GM19035 (cell line): ENCODE data around the gene EGLN1.
"Not testable (repeated sequence)": the region's sequence is repeated elsewhere in the genome, so short reads cannot be mapped to it uniquely, and the experiment has no call there.

Experiments
- ATAC-seq: cut with Tn5 transposase; IDR thresholded peaks from one replicate; pipeline ENCODE4 v1.9.1; 2021; ENCODE audit not compliant: unreplicated experiment

Gene EGLN1

GRCh38 chr1:231421971-231422797, at the start of gene EGLN1:
EGLN1 (minus strand) TSS chr1:231422287; CDS start chr1:231421888, 399 bp downstream.
- peak; percentile 76 for ATAC-seq

- not testable (repeated sequence) for ATAC-seq
Measured at GRCh38 chr1:231471500-231471899, 49.4 kb upstream of the EGLN1 start.

GRCh38 chr1:231471027-231471426, 48.9 kb upstream of the EGLN1 start:
- not testable (repeated sequence) for ATAC-seq

GRCh38 chr1:231467986-231468385, 45.9 kb upstream of the EGLN1 start:
- ATAC-seq: no peak

- no peak for ATAC-seq
Measured at GRCh38 chr1:231465051-231465450, 43.0 kb upstream of the EGLN1 start.

GRCh38 chr1:231463541-231463940, 41.5 kb upstream of the EGLN1 start:
- ATAC-seq: no peak

- no peak for ATAC-seq
Measured at GRCh38 chr1:231460614-231461013, 38.5 kb upstream of the EGLN1 start.

- ATAC-seq: not testable (repeated sequence)
Measured at GRCh38 chr1:231459438-231459837, 37.4 kb upstream of the EGLN1 start.

- ATAC-seq: not testable (repeated sequence)
Measured at GRCh38 chr1:231457956-231458355, 35.9 kb upstream of the EGLN1 start.

- not testable (repeated sequence) for ATAC-seq
Measured at GRCh38 chr1:231454133-231454532, 32.0 kb upstream of the EGLN1 start.

GRCh38 chr1:231446138-231446537, 24.1 kb upstream of the EGLN1 start:
- no peak for ATAC-seq

- no peak for ATAC-seq
Measured at GRCh38 chr1:231444059-231444458, 22.0 kb upstream of the EGLN1 start.

- no peak for ATAC-seq
Measured at GRCh38 chr1:231443363-231443762, 21.3 kb upstream of the EGLN1 start.

- no peak for ATAC-seq
Measured at GRCh38 chr1:231442735-231443134, 20.6 kb upstream of the EGLN1 start.

GRCh38 chr1:231432996-231433395, 10.9 kb upstream of the EGLN1 start:
- ATAC-seq: no peak

- no peak for ATAC-seq
Measured at GRCh38 chr1:231431665-231432415, 9.8 kb upstream of the EGLN1 start.

- not testable (repeated sequence) for ATAC-seq
Measured at GRCh38 chr1:231430678-231431352, 8.7 kb upstream of the EGLN1 start.

- no peak for ATAC-seq
Measured at GRCh38 chr1:231428377-231428776, 6.3 kb upstream of the EGLN1 start.

- no peak for ATAC-seq
Measured at GRCh38 chr1:231424950-231425805, 3.1 kb upstream of the EGLN1 start.

GRCh38 chr1:231423648-231424047, 1.6 kb upstream of the EGLN1 start:
- ATAC-seq: no peak
